ENCODE results near the gene TIGD1. TPM values are rescaled to one million over a fixed set of nuclear protein-coding genes. Genes with fewer than 3 reads are reported as not detected.

TIGD1 gene
- total RNA-seq, 2 experiments from 2014 or later = 18.5 to 27.8 TPM

DNA sequence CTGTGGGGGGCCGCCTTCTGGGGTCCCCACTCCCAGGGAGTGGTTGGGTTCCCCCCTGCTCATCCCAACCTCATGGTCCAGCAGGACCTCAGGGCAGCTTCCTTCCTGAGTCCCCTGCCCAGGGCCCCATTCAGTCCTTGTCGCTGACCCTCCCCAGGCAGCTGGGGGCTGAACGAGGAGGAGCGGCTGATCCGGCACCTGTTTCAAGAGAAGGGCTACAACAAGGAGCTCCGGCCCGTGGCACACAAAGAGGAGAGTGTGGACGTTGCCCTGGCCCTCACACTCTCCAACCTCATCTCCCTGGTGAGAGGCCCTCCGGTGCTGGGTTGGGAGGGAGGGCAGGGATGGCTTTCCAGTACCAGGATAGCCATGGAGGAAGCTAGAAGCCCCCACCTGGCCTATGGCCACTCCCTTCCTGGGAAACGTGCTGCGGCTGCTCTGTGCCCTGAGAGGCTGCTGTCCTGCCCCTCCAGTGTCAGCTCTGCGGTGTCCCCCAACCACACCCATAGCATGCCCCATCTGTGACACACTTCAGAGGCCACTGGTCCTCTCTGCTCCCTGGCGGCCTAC, 23.9 kb downstream of the TIGD1 start:
- peaks cover 24% of the 10 kb centered on the region for H3K4me1 ChIP-seq (ENCODE audit: insufficient read depth, low read length, poor library complexity, severe bottlenecking)
- H3K4me3 ChIP-seq (ENCODE audit: low read depth, low read length, poor library complexity, severe bottlenecking) = no peak overlapping the region
- H3K36me3 ChIP-seq (ENCODE audit: insufficient read depth, low read length) = no peaks in the 10 kb centered on the region
- no peak overlapping the region for H2AFZ ChIP-seq (ENCODE audit: low read length)
- H3K4me2 ChIP-seq (ENCODE audit: low read length) = no peak overlapping the region
- CTCF ChIA-PET (ENCODE audit: unreplicated experiment) = no interaction called here
- no peaks in the 10 kb centered on the region for H4K20me1 ChIP-seq (ENCODE audit: insufficient read depth, low read length)
- no peak overlapping the region for H3K27ac ChIP-seq (ENCODE audit: low read depth, low read length, poor library complexity, severe bottlenecking)
- no peaks in the 10 kb centered on the region for H3K9me2 ChIP-seq (ENCODE audit: insufficient read depth, low read length)
- DNase-seq (ENCODE audit: low spot score) = no peak
- no peaks in the 10 kb centered on the region for H3K79me2 ChIP-seq (ENCODE audit: insufficient read depth, low read depth, low read length)
- POLR2A ChIA-PET = interaction anchor here (0.6 kb wide), 1 partner anchor 1047 kb away, joined by 3 read pairs; no protein-coding TSS in a partner anchor
- H3K9me3 ChIP-seq (ENCODE audit: low read length) = no peaks in the 10 kb centered on the region
- BruUV-seq (replicated peaks) = no TSS peak
- intact Hi-C loops (cut with micrococcal nuclease; ENCODE audit: unreplicated experiment) = loop anchor here (10.0 kb wide), 1 partner anchor 162 kb away; no protein-coding TSS in a partner anchor
- TF ChIP-seq, protein P1, sequence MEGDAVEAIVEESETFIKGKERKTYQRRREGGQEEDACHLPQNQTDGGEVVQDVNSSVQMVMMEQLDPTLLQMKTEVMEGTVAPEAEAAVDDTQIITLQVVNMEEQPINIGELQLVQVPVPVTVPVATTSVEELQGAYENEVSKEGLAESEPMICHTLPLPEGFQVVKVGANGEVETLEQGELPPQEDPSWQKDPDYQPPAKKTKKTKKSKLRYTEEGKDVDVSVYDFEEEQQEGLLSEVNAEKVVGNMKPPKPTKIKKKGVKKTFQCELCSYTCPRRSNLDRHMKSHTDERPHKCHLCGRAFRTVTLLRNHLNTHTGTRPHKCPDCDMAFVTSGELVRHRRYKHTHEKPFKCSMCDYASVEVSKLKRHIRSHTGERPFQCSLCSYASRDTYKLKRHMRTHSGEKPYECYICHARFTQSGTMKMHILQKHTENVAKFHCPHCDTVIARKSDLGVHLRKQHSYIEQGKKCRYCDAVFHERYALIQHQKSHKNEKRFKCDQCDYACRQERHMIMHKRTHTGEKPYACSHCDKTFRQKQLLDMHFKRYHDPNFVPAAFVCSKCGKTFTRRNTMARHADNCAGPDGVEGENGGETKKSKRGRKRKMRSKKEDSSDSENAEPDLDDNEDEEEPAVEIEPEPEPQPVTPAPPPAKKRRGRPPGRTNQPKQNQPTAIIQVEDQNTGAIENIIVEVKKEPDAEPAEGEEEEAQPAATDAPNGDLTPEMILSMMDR (conservative IDR thresholded peaks at IDR 0.05; ENCODE audit: low read length) = no peak
- TF ChIP-seq EZH2phosphoT487 (IDR thresholded peaks at IDR 0.05; ENCODE audit: borderline replicate concordance, low read depth, low read length) = no peak

DNA sequence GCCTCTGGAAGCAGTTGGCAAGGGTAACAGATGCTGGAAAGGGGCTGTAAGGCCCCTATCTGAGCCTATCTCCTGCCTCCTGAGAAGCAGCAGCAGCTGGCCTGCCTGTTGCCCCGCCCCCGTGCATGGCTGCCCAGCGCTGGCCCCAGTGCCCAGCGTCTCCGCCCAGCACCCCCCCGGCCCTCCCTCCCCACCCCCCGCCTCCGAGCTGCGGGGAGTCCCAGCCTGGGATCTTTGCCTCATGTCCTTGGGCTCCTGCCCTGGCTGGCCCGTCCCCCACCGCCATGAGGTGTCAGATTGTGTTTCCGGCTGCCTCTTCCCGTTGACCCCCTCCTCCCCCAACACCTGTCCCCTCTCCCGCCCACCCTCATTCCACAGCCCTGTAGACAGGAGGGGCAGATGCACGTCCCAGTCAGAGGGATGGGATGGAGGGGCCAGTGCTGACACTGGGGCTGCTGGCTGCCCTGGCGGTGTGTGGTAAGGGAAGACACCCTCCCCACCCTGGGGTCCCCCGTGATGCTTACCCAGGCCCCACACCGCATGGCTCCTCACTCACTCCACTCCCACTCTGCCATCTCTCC, 24.5 kb downstream of the TIGD1 start, which contains the start of gene CHRND:
Gene CHRND, plus strand, starts transcription at position 370 of the 581 bp plus-strand sequence. Its CDS starts 56 bp downstream, at position 426.
- Histone ChIP-seq H3K9me2 (ENCODE audit: insufficient read depth, low read length) (no peaks in the 10 kb centered on the region), H3K9me3 (ENCODE audit: low read length) (no peaks in the 10 kb centered on the region), H3K4me2 (ENCODE audit: low read length) (no peak within 1 kb of the TSS), H4K20me1 (ENCODE audit: insufficient read depth, low read length) (no peaks in the 10 kb centered on the region), H3K36me3 (ENCODE audit: insufficient read depth, low read length) (no peaks in the 10 kb centered on the region), H3K4me1 (ENCODE audit: insufficient read depth, low read length, poor library complexity, severe bottlenecking) (peaks cover 19% of the 10 kb centered on the region), H3K4me3 (ENCODE audit: low read depth, low read length, poor library complexity, severe bottlenecking) (no peak within 1 kb of the TSS), H3K27ac (ENCODE audit: low read depth, low read length, poor library complexity, severe bottlenecking) (no peak within 1 kb of the TSS), H3K79me2 (ENCODE audit: insufficient read depth, low read depth, low read length) (no peaks in the 10 kb centered on the region), H2AFZ (ENCODE audit: low read length) (no peak within 1 kb of the TSS)
- intact Hi-C loops (cut with micrococcal nuclease; ENCODE audit: unreplicated experiment) = loop anchor here (10.0 kb wide), 1 partner anchor 161 kb away; no protein-coding TSS in a partner anchor
- no peak for DNase-seq (ENCODE audit: low spot score)
- ChIA-PET POLR2A (no interaction called here), CTCF (ENCODE audit: unreplicated experiment) (no interaction called here)
- TF ChIP-seq, protein P1 (conservative IDR thresholded peaks at IDR 0.05; ENCODE audit: low read length) = no peak
- no peak for TF ChIP-seq EZH2phosphoT487 (IDR thresholded peaks at IDR 0.05; ENCODE audit: borderline replicate concordance, low read depth, low read length)
- no TSS peak for BruUV-seq (replicated peaks)

DNA sequence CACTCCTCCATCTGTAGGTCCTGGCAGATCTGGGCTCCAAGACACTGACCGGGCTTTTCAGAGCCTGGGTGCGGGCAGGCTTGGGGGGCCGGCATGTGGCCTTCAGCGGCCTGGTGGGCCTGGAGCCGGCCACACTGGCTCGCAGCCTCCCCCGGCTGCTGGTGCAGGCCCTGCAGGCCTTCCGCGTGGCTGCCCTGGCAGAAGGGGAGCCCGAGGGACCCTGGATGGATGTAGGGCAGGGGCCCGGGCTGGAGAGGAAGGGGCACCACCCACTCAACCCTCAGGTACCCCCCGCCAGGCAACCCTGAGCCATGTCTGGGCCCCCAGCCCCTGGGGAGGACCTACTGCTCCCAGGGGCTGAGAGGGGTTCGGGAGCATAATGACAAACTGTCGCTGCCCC, 25.2 kb downstream of the TIGD1 start:
- ChIA-PET POLR2A (no interaction called here), CTCF (ENCODE audit: unreplicated experiment) (no interaction called here)
- no TSS peak for BruUV-seq (replicated peaks)
- H3K4me2 ChIP-seq (ENCODE audit: low read length) = no peak overlapping the region
- no peaks in the 10 kb centered on the region for H3K36me3 ChIP-seq (ENCODE audit: insufficient read depth, low read length)
- H2AFZ ChIP-seq (ENCODE audit: low read length) = no peak overlapping the region
- intact Hi-C loops (cut with micrococcal nuclease; ENCODE audit: unreplicated experiment) = loop anchor here (10.0 kb wide), 1 partner anchor 160 kb away; no protein-coding TSS in a partner anchor
- H3K9me2 ChIP-seq (ENCODE audit: insufficient read depth, low read length) = no peaks in the 10 kb centered on the region
- H4K20me1 ChIP-seq (ENCODE audit: insufficient read depth, low read length) = no peaks in the 10 kb centered on the region
- no peak for DNase-seq (ENCODE audit: low spot score)
- no peaks in the 10 kb centered on the region for H3K9me3 ChIP-seq (ENCODE audit: low read length)
- no peak overlapping the region for H3K27ac ChIP-seq (ENCODE audit: low read depth, low read length, poor library complexity, severe bottlenecking)
- no peak overlapping the region for H3K4me3 ChIP-seq (ENCODE audit: low read depth, low read length, poor library complexity, severe bottlenecking)
- no peaks in the 10 kb centered on the region for H3K79me2 ChIP-seq (ENCODE audit: insufficient read depth, low read depth, low read length)
- TF ChIP-seq, protein P1 (conservative IDR thresholded peaks at IDR 0.05; ENCODE audit: low read length) = no peak
- no peak for TF ChIP-seq EZH2phosphoT487 (IDR thresholded peaks at IDR 0.05; ENCODE audit: borderline replicate concordance, low read depth, low read length)
- H3K4me1 ChIP-seq (ENCODE audit: insufficient read depth, low read length, poor library complexity, severe bottlenecking) = peaks cover 17% of the 10 kb centered on the region
